ENCODE measurements around the gene PTTG1IP2. TPM values are rescaled to one million over a fixed set of nuclear protein-coding genes. Genes with fewer than 3 reads are reported as not detected.

The PTTG1IP2 gene
- polyA plus RNA-seq, 3 donors, result not detected

DNA sequence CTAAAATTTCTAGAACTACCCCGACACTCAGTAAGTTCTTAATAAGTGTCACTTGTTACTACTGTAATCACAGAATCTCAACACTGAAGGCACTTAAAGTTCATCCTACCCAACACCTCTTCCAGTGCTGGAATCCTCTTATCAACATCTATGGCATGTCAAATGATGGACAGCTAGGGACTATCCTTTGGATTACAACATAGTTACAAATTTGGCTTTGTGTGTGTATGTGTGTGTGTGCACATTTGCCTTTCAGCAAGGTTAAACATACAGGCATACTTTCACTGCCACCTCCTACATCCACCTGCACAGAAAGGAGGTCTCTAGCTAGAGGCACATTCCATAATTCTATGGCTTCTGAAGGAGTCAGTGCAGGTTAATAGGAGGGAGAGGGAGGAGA is 25.8 kb downstream of the PTTG1IP2 start:
- no peak overlapping the region for H3K27ac Mint-ChIP-seq
- Histone ChIP-seq H2AFZ (ENCODE audit: insufficient read depth, low read depth, low read length, poor library complexity, severe bottlenecking) (no peak overlapping the region), H3K9ac (ENCODE audit: insufficient read depth, low read length, poor library complexity, severe bottlenecking) (no peak overlapping the region), H3K9me3 (replicated peaks in 1 of 2; ENCODE audit: control insufficient read depth in 1 of 2, insufficient read depth in 1 of 2, low read length in 2 of 2) (no peaks in the 10 kb centered on the region), H3K4me2 (replicated peaks; ENCODE audit: extremely low read depth, low read length, poor library complexity, severe bottlenecking) (no peak overlapping the region), H3K27me3 (ENCODE audit: control insufficient read depth in 2 of 2, insufficient read depth in 2 of 2, low read length in 2 of 2) (no peaks in the 10 kb centered on the region), H3K79me2 (ENCODE audit: insufficient read depth, low read length) (no peaks in the 10 kb centered on the region), H4K20me1 (ENCODE audit: insufficient read depth, low read length) (no peaks in the 10 kb centered on the region), H3K36me3 (replicated peaks in 1 of 2; ENCODE audit: control insufficient read depth in 1 of 2, insufficient read depth in 2 of 2, low read length in 2 of 2) (no peaks in the 10 kb centered on the region), H3K4me1 (ENCODE audit: control insufficient read depth in 1 of 2, insufficient read depth in 2 of 2, low read length in 2 of 2) (no peaks in the 10 kb centered on the region), H3K4me3 (replicated peaks in 1 of 3; ENCODE audit: low read depth in 2 of 3, low read length in 3 of 3) (no peak overlapping the region), H3K27ac (ENCODE audit: low read depth in 1 of 2, low read length in 2 of 2) (no peak overlapping the region)
- DNase-seq, result no peak
- no peaks in the 10 kb centered on the region for H3K4me1 Mint-ChIP-seq
- no peak overlapping the region for H3K4me3 Mint-ChIP-seq
- WGBS (ENCODE audit: insufficient coverage), result no CpG with 5 or more reads among the region's 1 CpG
- intact Hi-C loops (cut with micrococcal nuclease), result no loop called here
- H3K36me3 Mint-ChIP-seq, result no peaks in the 10 kb centered on the region
- H3K9me3 Mint-ChIP-seq, result peaks cover 0 to 13% (median 2%) of the 10 kb centered on the region in 7 donors
- peaks cover under 1 to 3% (median 2%) of the 10 kb centered on the region in 3 donors for H3K27me3 Mint-ChIP-seq (ENCODE audit: low read depth in 3 of 3)
- no peak for TF ChIP-seq CTCF (IDR thresholded peaks at IDR 0.05)

DNA sequence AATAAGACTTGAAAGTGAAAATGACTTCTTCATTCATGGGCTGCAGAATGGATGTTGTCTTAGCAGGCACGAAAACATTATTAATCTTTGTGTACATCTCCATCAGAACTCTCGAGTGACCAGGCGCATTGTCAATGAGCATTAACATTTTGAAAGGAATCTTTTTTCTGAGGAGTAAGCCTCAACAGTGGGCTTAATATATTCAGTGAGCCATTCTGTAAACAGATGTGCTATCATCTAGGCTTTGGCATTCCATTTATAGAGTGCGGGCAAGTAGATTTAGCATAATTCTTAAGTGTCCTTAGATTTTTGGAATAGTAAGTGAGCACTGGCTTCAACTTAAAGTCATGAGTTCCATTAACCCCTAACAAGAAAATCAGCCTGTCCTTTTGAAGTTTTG is 33.1 kb downstream of the PTTG1IP2 start:
- H3K9me3 Mint-ChIP-seq, result peaks cover 0 to 4% (median 0%) of the 10 kb centered on the region in 7 donors
- no peak for TF ChIP-seq CTCF (IDR thresholded peaks at IDR 0.05)
- no peak for DNase-seq
- intact Hi-C loops (cut with micrococcal nuclease), result no loop called here
- no peak overlapping the region for H3K9ac ChIP-seq (ENCODE audit: insufficient read depth, low read length, poor library complexity, severe bottlenecking)
- no CpG with 5 or more reads among the region's 4 CpGs for WGBS (ENCODE audit: insufficient coverage)
- no peaks in the 10 kb centered on the region for H3K36me3 ChIP-seq (replicated peaks in 1 of 2; ENCODE audit: control insufficient read depth in 1 of 2, insufficient read depth in 2 of 2, low read length in 2 of 2)
- no peak overlapping the region for H3K4me3 ChIP-seq (replicated peaks in 1 of 3; ENCODE audit: low read depth in 2 of 3, low read length in 3 of 3)
- peaks cover 2 to 3% (median 3%) of the 10 kb centered on the region in 3 donors for H3K27me3 Mint-ChIP-seq (ENCODE audit: low read depth in 3 of 3)
- H2AFZ ChIP-seq (ENCODE audit: insufficient read depth, low read depth, low read length, poor library complexity, severe bottlenecking), result no peak overlapping the region
- no peaks in the 10 kb centered on the region for H3K4me1 ChIP-seq (ENCODE audit: control insufficient read depth in 1 of 2, insufficient read depth in 2 of 2, low read length in 2 of 2)
- no peak overlapping the region for H3K27ac Mint-ChIP-seq
- H3K79me2 ChIP-seq (ENCODE audit: insufficient read depth, low read length), result no peaks in the 10 kb centered on the region
- no peaks in the 10 kb centered on the region for H3K4me1 Mint-ChIP-seq
- no peak overlapping the region for H3K27ac ChIP-seq (ENCODE audit: low read depth in 1 of 2, low read length in 2 of 2)
- no peaks in the 10 kb centered on the region for H4K20me1 ChIP-seq (ENCODE audit: insufficient read depth, low read length)
- no peaks in the 10 kb centered on the region for H3K36me3 Mint-ChIP-seq
- no peak overlapping the region for H3K4me3 Mint-ChIP-seq
- H3K4me2 ChIP-seq (replicated peaks; ENCODE audit: extremely low read depth, low read length, poor library complexity, severe bottlenecking), result no peak overlapping the region
- H3K9me3 ChIP-seq (replicated peaks in 1 of 2; ENCODE audit: control insufficient read depth in 1 of 2, insufficient read depth in 1 of 2, low read length in 2 of 2), result no peaks in the 10 kb centered on the region
- H3K27me3 ChIP-seq (ENCODE audit: control insufficient read depth in 2 of 2, insufficient read depth in 2 of 2, low read length in 2 of 2), result no peaks in the 10 kb centered on the region

Measured in CD14-positive monocyte (primary cell).